Measurements from ENCODE around the gene LAMA3.
A peak's percentile ranks its signal among the peaks of the same experiment; 100 is the strongest.
"Not testable (repeated sequence)": the region's sequence is repeated elsewhere in the genome, so short reads cannot be mapped to it uniquely, and the experiment has no call there.

Gene LAMA3

DNA sequence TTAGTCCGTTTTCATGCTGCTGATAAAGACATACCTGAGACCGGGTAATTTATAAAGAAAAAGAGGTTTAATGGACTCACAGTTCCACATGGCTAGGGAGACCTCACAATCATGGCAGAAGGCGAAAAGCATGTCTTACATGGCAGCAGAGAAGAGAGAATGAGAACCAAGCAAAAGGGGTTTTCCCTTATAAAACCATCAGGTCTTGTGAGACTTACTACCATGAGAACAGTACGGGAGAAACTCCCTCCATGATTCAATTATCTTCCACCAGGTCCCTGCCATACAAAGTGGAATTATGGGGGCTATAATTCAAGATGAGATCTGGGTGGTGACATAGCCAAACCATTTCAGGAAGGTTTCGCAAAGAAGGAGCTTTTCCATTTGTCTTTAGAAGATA is 44.0 kb downstream of the LAMA3 start:
- not testable (repeated sequence) for DNase-seq

- no peak for DNase-seq
Observed at GRCh38 chr18:23733895-23734294, 44.6 kb downstream of the LAMA3 start.

GRCh38 chr18:23735021-23735464 is 45.8 kb downstream of the LAMA3 start:
- no peak for DNase-seq

GRCh38 chr18:23737578-23737977 is 48.3 kb downstream of the LAMA3 start:
- no peak for DNase-seq

DNA sequence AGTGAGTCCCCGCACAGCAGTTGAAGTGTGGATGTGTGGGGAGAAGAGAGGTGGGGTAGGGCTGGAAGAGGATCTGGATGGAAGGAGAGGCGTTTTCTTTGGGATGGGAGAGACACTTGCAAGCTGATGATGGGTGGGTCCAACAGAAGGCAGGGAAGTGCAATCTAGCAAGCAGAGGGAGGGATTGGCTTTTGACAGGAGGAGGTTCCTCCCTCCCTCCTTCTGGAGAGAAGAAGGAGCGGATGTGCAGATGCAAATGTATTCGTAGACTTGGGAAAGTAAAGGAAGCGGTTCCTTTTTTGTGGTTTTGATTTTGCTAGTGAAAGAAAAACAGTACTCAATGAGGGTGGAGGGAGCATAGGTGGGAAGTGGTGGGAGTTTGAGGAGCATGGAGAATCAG is 48.9 kb downstream of the LAMA3 start:
- DNase-seq = peak; percentile 38 to 50

- no peak for DNase-seq
Observed at GRCh38 chr18:23738575-23738974, 49.3 kb downstream of the LAMA3 start.

DNA sequence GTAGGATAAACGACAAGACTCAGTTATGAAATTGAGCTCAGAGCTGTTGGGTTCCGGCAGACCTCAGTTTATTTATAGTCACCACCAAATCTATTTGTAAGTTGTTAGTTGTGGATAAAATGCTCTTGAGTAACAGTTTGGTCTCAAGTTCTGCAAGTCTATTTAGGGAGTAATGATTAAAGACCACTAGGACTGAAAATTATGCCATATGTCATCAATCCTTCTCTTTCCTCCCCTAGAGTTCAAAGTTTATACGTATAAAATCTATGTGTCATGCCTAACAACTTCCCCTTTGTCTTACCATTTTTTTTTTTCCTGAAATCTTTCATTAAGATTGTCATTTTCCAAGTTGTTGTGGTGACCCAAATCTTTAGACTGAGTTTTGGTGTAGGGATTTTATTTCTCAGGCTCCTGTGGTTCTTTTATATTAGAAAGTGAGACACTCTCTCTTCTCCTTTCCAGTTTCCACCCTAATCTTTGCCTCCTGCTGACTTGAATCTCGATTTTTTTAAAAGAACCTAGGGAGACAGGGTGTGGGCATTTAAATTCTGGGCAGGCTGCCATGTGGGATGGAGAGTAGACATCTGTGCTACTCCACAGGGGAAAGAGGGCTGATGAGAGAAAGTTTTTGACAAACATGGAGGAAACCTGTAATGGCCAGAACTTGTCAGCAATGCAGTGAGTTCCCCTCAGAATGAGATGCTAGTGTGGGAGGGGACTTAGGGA is 51.0 kb downstream of the LAMA3 start:
- peak; percentile 35 to 41 for DNase-seq

GRCh38 chr18:23741967-23742366 is 52.7 kb downstream of the LAMA3 start:
- not testable (repeated sequence) for DNase-seq

- no peak for DNase-seq
Observed at GRCh38 chr18:23743733-23744333, 54.6 kb downstream of the LAMA3 start.

GRCh38 chr18:23745366-23745765 is 56.1 kb downstream of the LAMA3 start:
- DNase-seq = no peak

DNA sequence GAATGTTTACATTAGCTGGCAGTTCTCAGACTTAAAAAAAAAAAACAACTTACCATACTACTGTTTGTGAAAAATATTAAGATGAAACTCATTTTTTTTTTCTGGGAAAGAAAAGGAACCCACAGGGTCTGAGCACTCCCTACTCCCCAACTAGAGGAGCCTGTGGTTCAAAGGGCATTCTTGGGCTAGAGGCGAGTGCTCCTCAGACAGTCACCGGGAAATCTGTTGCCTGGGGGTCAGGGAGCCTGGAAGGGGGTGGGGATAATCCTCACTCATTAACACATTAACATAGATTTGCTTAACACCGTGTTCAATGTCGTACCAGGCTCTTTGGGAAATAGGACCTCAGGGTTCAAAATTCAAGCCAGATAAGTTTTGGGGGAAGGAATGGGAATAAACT is 57.6 kb downstream of the LAMA3 start:
- DNase-seq = no peak

DNA sequence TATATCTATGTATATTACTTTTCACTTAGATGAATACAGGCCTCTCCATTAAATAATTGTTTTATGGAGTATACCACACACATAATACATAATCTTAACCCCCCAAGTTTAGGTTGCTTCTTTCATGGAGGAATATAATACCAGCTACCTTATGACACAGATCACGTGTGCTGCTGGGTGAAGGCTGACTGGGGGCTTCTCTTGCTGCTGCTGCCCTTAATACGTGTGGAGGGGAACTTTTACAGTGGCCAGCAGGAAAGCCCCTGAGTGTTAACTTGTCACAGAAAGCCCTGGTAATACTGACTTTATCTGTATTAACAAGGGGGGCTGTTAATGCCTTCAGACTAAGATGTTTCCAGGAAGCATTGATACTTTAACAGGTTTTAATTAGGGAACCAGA is 63.1 kb downstream of the LAMA3 start:
- no peak for DNase-seq

DNA sequence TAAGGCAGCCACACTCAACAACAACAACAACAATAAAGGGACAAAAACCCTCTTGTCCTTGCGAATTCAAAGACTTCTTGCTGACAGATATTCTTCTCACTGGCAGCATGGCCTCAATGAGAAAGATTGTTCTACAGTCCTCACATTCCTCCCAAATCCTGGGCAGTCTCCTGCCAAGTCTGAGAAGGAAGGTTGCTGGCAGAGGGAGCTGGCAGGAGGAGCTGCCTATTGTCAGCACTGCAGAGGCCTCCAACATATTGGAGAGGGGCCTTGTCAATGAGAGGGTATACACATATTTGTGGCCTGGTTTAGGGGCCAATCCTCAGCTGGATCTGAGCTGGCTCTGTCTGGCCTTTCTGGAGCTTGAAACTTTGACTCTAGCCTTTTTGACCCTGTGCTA is 63.5 kb downstream of the LAMA3 start:
- no peak for DNase-seq

DNA sequence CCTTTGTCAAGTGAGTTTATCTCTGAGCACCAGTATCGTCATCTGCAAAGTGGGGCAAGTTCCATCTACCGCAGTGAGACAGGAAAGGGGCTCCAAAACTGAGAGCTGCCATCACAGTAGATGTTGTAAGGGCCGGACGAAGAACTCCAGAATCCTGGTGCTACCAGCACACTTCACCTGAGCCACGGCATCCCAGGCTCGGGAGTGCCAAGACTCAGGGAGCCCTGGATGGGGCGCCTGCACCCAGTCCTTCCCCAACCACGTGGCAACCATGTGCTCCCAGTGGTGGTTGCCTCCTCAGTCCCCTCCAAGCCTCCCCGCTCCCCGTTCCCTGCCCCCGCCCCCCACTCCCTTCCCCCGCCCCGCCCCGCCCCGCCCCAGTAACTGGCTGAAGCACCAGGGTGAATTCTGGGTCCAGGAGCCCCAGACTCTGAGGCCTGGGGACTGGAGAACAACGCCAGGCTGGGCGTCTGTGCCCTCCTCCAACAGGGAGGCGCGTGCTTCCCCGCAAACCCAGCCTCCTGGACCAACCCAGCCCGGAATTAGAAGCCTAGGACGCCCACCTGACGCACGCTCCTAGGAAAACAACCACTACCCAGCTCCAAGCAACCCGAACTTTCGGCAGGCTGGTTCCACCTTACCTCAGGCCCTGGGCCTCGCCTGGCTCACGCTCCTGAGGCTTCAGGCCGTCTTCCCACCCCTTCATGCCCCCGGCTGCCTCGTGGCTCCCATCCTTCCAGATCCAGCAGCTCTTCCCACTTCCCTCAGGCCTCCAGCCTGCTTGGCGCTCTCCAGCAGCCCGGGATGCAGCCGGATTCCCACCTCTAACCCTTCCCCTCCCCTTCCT is 67.6 kb downstream of the LAMA3 start:
- DNase-seq = no peak

- DNase-seq = no peak
Observed at GRCh38 chr18:23757437-23757733, 68.1 kb downstream of the LAMA3 start.

GRCh38 chr18:23758281-23758680 is 69.0 kb downstream of the LAMA3 start:
- DNase-seq = no peak

DNA sequence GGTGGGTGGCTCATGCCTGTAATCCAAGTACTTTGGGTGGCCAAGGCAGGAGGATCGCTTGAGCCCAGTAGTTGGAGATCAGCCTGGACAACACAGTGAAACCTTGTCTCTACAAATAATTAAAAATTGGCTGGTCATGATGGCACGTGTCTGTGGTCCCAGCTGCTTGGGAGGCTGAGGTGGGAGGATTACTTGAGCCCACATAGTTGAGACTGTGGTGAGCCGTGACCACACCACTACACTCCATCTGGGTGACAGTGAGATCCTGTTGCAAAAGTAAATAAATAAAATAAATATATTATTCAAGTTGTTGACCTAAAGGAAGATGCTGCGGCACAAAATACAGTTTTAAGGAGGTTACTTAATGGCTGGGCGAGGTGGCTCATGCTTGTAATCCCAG is 72.7 kb downstream of the LAMA3 start:
- DNase-seq = no peak

DNA sequence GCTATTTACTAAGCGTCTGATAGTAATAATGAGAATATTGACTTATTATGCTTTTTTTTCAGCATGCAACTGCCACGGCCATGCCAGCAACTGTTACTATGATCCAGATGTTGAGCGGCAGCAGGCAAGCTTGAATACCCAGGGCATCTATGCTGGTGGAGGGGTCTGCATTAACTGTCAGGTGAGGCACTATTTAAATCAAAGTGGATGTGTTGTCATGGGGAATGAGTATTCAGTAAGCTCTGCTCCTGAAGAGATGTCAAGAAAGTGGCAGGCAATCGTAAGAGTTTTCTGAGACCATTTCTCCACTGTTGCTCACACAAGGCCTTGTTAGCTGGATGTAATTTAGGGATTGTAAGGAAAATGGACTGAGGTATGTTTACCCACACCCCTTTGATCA is 74.1 kb downstream of the LAMA3 start:
- DNase-seq = no peak

- DNase-seq = no peak
Observed at GRCh38 chr18:23765931-23766330, 76.7 kb downstream of the LAMA3 start.

- no peak for DNase-seq
Observed at GRCh38 chr18:23772327-23773024, 83.2 kb downstream of the LAMA3 start.

- no peak for DNase-seq
Observed at GRCh38 chr18:23776306-23776705, 87.1 kb downstream of the LAMA3 start.

- DNase-seq = no peak
Observed at GRCh38 chr18:23778828-23779227, 89.6 kb downstream of the LAMA3 start.

- DNase-seq = no peak
Observed at GRCh38 chr18:23779696-23780303, 90.5 kb downstream of the LAMA3 start.

All from Kasumi-1 (cell line).